ENCODE results near the gene IARS1.

DNA sequence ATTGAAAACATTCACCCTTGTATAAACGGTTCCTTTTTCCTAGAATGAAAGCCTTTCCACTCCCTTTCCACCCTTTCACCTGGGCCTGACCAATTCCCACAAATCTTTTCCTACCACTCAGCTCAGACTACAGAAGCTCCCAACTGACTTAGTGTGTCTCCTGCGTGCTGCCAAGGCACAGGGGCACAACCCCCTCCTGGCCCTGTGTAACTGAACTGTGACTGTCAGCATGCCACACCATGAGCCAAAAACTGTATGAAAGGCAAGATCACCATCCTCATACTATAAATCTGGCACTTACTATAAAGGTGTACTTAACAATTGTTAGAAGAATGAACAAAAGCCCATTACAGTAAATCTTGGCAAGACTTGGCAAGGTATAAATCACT, 20.1 kb upstream of the IARS1 start:
- TF ChIP-seq, protein P1, sequence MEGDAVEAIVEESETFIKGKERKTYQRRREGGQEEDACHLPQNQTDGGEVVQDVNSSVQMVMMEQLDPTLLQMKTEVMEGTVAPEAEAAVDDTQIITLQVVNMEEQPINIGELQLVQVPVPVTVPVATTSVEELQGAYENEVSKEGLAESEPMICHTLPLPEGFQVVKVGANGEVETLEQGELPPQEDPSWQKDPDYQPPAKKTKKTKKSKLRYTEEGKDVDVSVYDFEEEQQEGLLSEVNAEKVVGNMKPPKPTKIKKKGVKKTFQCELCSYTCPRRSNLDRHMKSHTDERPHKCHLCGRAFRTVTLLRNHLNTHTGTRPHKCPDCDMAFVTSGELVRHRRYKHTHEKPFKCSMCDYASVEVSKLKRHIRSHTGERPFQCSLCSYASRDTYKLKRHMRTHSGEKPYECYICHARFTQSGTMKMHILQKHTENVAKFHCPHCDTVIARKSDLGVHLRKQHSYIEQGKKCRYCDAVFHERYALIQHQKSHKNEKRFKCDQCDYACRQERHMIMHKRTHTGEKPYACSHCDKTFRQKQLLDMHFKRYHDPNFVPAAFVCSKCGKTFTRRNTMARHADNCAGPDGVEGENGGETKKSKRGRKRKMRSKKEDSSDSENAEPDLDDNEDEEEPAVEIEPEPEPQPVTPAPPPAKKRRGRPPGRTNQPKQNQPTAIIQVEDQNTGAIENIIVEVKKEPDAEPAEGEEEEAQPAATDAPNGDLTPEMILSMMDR (IDR thresholded peaks at IDR 0.05; ENCODE audit: borderline replicate concordance, extremely low read depth, low read length, poor library complexity, severe bottlenecking) = no peak
- no peak for TF ChIP-seq EZH2 (IDR thresholded peaks at IDR 0.05; ENCODE audit: borderline replicate concordance, low read depth, low read length, severe bottlenecking)
